ENCODE measurements around the gene STPG3. TPM values are rescaled to one million over a fixed set of nuclear protein-coding genes. Genes with fewer than 3 reads are reported as not detected.
A peak's percentile ranks its signal among the peaks of the same experiment; 100 is the strongest.

Gene STPG3
- total and polyA plus RNA-seq, 9 of the 15 experiments (the other 6 are each of a cell fraction or from before 2014, with no cell fraction given): not detected

DNA sequence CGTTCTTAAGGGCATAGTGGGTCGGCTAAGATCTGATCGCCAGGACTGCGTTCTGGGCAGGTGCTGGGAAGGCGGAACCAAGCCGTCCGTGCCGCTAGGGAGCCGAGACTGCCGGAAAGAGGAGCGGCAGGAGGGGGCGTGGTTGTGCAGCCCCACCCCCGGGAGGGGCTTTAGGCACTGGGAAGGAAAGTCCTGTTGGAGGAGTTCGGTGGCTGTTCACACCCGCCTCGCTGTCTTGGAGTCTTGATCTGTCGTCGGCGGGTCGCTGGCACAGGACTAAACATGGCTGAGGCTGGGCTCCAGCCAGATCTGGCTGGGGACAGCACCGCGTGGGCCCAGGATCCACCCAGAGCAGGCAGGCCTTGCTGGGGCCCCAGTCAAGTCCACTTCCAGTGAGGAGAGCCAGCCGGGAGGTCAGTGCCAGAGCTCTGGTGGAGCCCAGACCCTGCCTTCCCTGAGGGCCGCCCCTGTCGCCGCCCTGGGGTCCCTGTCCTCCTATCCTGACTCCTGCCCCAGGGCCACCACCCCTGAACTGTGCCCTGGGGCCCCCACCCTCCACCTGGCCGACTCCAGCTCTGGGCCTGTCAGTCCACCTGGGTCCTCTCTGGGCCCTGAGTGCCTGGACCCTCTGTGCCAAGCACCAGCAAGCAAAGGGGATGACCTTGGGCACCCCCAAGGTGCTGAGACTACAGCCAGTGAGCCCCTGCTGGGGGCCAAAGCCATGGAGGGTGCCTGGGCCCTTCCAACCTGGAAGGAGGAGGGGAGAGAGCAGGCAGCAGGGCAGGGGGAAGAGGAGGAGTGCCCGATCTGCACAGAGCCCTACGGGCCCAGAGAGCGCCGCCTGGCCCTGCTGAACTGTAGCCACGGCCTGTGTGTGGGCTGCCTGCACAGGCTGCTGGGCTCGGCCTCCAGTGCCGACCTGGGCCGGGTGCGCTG is 33.5 kb upstream of the STPG3 start (continued):
- TF ChIP-seq KHSRP (IDR thresholded peaks at IDR 0.05) (no peak), U2AF2 (optimal IDR thresholded peaks at IDR 0.05; ENCODE audit: low read depth, low read length) (no peak), USF2 (CRISPR knock-in tag; IDR thresholded peaks at IDR 0.05) (no peak), ZNF12 (CRISPR knock-in tag; IDR thresholded peaks at IDR 0.05) (no peak), TCF7 (IDR thresholded peaks at IDR 0.05; ENCODE audit: borderline replicate concordance) (no peak), MGA (IDR thresholded peaks at IDR 0.05) (peak; percentile 44), ZMIZ1 (IDR thresholded peaks at IDR 0.05; ENCODE audit: low read depth in 2 of 2, low read length in 2 of 2) (0 out of 4 replicates have a peak, but pooled peaks of 1 of the 2 experiments have one; percentile 9), MEF2A (IDR thresholded peaks at IDR 0.05; ENCODE audit: control insufficient read depth, low read depth, low read length) (no peak), CEBPG (CRISPR knock-in tag; IDR thresholded peaks at IDR 0.05) (no peak), CEBPG (tag; conservative IDR thresholded peaks at IDR 0.05 in 1 of 2, IDR thresholded peaks at IDR 0.05 in 1 of 2) (no peak), MAFF (IDR thresholded peaks at IDR 0.05; ENCODE audit: low read length) (no peak)
